B cell (primary cell): Measurements from ENCODE around the gene ANKRD37.

Experiments used
- EZH2 ChIP-seq: IDR thresholded peaks from 2 replicates; pipeline ENCODE4 v1.6.1; 2012; ENCODE audit warnings: borderline replicate concordance, low read depth, mild to moderate bottlenecking, moderate library complexity, low read length; ENCODE audit not compliant: insufficient read depth, poor library complexity, severe bottlenecking
- TF ChIP-seq, protein P1 (sequence below): fragments of 200-600 bp; IDR thresholded peaks from one replicate; pipeline ENCODE4 v1.8.0; 2022; ENCODE audit warnings: antibody characterized with exemption, mild to moderate bottlenecking

DNA sequence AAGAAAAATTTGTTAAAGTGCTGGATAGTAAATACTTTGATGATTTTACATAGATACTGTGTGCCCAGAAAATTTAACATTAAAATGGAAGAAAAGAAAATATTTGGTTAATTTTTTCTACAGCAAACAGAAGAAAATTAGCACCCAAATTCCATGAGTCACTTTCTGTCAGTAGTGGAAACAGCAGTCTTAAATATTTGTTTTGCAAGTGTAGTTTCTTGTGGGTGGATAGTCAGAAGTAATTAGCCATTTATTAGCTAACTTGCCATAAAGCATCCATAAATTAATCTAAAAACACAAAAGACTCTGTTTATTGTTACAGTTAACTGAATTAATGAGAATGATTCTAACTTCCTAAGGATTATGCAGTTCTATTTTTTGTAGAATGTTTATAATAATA lies 38.8 kb downstream of the ANKRD37 start:
- TF ChIP-seq, protein P1, sequence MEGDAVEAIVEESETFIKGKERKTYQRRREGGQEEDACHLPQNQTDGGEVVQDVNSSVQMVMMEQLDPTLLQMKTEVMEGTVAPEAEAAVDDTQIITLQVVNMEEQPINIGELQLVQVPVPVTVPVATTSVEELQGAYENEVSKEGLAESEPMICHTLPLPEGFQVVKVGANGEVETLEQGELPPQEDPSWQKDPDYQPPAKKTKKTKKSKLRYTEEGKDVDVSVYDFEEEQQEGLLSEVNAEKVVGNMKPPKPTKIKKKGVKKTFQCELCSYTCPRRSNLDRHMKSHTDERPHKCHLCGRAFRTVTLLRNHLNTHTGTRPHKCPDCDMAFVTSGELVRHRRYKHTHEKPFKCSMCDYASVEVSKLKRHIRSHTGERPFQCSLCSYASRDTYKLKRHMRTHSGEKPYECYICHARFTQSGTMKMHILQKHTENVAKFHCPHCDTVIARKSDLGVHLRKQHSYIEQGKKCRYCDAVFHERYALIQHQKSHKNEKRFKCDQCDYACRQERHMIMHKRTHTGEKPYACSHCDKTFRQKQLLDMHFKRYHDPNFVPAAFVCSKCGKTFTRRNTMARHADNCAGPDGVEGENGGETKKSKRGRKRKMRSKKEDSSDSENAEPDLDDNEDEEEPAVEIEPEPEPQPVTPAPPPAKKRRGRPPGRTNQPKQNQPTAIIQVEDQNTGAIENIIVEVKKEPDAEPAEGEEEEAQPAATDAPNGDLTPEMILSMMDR: no peak
- no peak for TF ChIP-seq EZH2
